Transverse colon (tissue), 3 donors: Measurements from ENCODE around the gene TRMT1.

Experiments used
- POLR2A ChIP-seq: fragments of 450-650 bp; IDR thresholded peaks from one replicate; pipeline ENCODE4 v1.6.1; 2016; ENCODE audit warnings: antibody characterized with exemption, mild to moderate bottlenecking, moderate library complexity
- TF ChIP-seq, protein P1 (sequence below), 5 experiments: fragments of 200-600 bp in 3 of 5; fragments of 450-650 bp in 2 of 5; sonication (generic) in 3 of 5; IDR thresholded peaks; 1 replicate in 2 of 5; 2 replicates in 3 of 5; pipeline ENCODE4 v1.5.1; 2016 to 2017; ENCODE audit warnings: antibody characterized with exemption in 5 of 5, inconsistent platforms in 3 of 5, mild to moderate bottlenecking in 2 of 5, moderate library complexity in 1 of 5

- TF ChIP-seq, protein P1, sequence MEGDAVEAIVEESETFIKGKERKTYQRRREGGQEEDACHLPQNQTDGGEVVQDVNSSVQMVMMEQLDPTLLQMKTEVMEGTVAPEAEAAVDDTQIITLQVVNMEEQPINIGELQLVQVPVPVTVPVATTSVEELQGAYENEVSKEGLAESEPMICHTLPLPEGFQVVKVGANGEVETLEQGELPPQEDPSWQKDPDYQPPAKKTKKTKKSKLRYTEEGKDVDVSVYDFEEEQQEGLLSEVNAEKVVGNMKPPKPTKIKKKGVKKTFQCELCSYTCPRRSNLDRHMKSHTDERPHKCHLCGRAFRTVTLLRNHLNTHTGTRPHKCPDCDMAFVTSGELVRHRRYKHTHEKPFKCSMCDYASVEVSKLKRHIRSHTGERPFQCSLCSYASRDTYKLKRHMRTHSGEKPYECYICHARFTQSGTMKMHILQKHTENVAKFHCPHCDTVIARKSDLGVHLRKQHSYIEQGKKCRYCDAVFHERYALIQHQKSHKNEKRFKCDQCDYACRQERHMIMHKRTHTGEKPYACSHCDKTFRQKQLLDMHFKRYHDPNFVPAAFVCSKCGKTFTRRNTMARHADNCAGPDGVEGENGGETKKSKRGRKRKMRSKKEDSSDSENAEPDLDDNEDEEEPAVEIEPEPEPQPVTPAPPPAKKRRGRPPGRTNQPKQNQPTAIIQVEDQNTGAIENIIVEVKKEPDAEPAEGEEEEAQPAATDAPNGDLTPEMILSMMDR (IDR thresholded peaks at IDR 0.05) = peak; percentile 93 to 95 (median 95)
- TF ChIP-seq POLR2A = no peak
Measured at GRCh38 chr19:13060964-13061927, 55.3 kb downstream of the TRMT1 start.
